Hematopoietic multipotent progenitor cell treated with erythropoietin and hydrocortisone succinate and interleukin-3 and kit ligand, for 17 days (in vitro differentiated cells): Measurements from ENCODE around the gene TLN1.

Source experiments
- DNase-seq: peaks from one replicate; pipeline ENCODE4 v3.0.0-alpha.2; 2015; ENCODE audit warnings: low spot score

Gene TLN1

DNA sequence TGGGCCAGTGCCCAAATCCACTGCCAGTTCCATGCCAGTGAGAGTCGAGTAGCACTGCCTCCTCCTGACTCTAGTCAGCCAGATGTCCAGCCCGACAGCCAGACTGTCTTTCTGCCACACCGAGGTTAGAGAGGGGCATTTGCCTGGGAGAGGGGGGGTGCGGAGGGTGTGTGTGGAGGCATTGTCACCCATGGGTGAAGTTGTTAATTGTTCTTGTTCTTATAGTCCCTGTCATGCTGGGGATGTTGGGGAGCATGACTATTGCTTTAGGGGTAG, 18.2 kb upstream of the TLN1 start:
- no peak for DNase-seq

DNA sequence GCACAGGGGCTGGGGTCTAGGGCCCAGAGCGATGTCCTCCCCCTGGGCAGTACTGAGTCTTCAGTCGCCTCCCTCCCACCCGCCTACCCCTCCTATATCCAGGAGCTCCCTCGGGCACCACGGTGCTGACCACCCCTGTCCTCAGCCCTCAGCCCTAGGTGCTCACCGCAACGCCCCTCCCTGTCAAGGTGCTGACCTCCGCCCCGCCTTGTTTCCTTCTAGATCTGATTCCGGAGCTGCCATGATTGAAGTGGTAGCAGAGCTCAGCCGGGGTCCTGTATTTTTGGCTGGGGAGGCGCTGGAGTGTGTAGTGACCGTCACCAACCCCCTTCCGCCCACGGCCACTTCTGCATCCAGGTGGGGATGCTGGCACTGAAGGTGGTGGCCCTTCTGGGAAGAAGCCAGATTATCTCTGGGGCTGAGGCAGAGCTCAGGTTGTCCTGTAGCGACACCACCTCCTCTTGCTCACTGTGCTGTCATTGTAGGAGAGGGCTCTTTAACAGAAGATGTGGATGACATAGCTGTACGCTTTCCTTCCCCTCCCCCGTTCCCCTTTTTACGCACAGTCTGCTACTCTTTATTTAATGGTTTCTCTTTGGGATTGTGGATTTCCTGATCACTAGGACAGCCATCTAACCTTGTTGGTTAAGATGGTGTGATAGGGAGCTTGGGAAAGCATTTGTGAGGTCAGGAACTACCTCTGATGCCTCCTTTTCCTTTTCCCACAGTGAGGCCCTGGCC, 17.7 kb upstream of the TLN1 start:
- DNase-seq = peak; percentile 20

DNA sequence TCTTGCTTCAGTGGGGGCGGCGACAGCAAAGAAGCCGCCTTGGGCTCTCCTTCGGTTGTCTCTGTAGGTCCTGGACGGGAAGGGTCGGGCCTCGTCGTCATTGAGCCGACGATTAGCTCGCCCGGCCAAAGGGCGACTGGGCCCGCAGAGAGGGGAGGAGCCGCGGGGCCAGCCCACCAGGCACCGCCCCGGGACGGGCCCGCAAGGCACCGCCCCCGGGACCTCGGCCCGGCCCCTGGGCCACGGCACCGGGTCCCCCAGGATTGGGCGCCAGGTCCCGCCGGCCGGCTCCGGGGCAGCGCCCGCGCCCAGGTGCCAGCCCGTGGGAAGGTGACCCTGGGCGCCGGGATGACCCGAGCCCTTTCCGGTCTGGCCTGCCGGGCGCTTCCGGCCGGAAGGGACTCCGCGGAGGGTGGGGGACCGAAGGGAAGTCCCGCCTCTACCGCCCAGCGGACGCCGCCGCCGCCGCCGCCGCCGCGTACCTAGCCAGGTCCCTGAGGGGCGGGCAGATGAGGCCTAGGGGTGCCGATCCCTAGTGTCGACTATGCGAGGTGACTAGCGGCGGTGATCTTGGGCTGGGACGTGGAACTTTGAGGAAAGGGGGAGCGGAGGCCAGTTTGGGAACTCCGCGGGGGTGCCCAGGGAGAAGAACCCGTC, 17.0 kb upstream of the TLN1 start, which contains the start of the genes GBA2 and RGP1:
Gene GBA2, minus strand, starts transcription at position 371 of the 657 bp plus-strand sequence. CDS start 524 bp downstream, outside the sequence.
Gene RGP1, plus strand, starts transcription at position 430 of the 657 bp plus-strand sequence. CDS start 469 bp downstream, outside the sequence.
- peak; percentile 73 for DNase-seq

DNA sequence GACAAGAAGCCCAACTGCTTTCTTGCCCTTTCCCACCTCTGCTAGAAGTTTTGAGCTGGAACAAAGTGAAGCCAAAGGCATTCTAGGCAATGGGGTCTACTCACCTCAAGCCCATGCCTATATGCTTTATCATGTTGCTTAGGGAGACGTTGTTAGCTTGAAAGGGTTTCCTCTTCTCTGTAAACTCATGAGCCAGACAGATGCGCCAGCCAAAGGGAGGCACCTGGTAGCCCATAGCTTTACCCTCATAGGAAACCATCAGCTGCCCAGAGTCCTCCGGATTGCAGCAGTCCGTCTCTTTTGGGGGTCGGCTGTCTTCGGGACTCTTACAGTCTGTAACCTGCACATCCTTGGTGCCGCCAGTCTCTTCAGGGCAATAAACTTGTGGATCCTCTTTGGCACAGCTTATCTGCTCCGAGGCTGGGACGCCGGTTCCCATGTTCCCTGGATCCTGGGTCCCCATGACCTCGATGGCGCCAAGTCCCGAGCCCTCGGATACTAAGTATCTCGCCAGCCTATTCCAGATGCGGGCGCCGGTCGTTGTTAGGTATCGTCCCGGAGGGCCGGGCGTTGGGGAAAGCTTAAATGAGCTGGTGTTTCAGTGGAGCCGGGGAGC, 16.4 kb upstream of the TLN1 start:
- DNase-seq = no peak

DNA sequence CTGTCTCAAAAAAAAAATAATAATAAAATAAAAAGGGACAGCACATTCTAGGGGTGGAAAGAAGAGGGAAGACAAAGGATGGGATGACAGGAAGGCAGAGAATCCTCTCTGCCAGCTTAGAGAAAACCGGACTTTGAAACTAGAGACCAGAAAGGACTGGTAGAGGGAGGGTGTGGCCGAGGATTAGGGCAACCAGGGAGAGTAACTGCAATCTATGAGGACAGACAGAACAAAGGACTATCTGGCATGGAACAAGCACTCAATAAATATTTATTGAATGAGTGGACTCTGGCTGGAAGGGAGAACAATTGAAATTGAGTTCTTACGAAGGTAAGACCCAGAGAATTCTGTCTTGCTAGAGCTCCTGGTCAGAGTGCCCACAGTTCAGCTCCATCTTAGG, 14.6 kb upstream of the TLN1 start:
- DNase-seq = no peak

DNA sequence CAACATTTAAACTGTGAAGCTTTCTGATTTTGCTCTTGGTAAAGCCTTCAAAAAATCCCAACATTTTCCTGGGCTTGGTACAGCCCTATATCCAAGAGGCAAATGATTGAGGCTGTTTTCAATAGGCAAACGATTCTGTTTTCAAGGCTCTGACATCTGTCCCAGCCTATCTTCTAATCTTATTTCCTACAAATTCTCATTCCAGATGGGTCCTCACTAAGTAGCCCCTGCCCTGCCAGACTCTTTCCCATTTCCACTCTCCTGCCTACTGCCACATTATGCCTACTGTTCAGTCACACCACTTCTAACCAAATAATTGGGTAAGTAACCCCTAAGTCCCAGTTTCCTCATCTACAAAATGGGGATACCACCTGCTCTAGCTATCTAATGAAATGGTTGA, 13.6 kb upstream of the TLN1 start:
- no peak for DNase-seq

DNA sequence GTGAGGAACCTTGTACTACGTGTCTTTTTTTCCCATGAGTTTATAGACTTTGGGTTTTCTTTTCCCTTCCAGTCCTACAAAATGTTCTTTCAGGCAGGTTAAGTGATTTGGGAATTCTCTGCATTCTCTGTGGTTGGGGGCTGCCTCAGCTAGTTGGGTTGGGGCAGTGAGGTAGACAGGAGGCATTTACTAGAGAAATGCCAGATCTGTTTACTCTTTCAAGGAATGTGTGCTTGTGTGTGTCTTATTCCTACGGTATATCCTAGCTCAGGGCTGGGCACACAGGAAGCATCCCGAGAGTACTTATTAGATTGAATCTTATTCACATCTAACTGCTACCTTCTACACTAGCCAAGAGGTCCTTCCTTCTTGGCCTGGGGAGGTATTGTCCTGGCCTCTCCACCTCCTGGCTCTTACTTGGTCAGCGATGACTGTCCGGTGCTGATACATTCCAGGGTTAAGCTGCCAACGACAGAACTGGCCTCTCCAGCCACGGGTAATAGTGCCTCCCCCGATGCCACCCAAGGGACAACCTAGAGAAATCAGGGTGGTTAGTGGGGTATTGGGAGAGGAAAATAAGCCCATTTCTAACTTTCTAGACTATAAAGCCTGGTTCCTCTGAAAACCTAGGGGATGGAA, 12.0 kb upstream of the TLN1 start:
- DNase-seq = no peak

DNA sequence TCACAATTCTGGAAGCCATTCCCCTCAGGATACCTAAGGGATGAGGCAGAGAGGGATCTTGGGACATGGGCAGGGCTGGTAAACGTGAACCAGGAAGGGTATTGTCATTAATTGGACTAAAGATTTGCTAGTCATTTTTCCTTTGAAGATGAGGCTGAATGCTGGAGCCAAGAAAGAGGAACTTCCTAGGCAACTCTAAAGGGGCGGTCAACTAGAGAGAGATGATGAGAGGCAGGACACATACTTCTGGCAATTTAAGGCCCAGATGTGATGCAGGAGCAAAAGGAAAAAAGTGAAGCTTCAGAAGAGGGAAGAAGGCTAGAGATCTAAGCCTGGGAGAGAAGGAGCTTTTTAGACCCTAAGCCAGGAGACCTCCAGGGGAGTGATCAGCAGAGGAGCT, 11.5 kb upstream of the TLN1 start:
- DNase-seq = no peak

DNA sequence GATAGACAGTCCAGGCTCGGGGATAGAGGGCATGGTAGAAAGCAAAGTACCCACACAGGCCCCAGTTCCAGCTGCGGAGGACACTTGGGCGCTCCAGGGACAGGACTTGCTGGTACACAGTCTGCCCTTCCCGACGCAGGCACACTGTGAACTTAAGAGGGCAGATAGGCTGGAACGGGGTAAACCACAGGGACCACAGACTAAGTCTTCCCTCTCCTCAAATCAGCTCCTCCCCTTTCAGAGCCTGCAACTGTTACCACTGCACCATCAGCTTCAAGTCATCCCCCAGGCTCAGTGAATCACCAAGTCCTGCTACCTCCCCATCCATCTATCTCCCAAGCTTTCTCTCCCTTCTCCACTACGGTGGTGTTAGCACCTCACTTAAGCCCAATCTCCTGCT, 9.7 kb upstream of the TLN1 start:
- no peak for DNase-seq

DNA sequence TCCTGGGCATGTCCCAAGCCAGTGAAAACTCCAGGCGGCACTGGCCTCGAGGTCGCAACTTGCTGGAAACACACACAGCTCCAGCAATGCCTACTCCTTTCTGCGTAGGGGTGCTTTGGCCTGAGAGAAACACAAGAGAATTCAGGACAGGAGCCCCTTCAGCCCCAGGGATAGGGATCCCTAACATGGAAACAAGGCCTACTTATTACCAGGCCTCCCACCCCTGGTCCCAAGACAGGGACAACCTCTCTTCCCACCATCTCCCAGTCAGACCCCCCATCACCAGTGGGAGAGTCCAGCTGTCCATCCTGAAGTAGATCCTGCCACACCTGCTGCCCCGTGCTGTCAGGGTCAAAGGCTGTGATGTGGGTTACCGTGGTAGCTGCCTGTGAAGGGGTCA, 8.2 kb upstream of the TLN1 start:
- DNase-seq = no peak

DNA sequence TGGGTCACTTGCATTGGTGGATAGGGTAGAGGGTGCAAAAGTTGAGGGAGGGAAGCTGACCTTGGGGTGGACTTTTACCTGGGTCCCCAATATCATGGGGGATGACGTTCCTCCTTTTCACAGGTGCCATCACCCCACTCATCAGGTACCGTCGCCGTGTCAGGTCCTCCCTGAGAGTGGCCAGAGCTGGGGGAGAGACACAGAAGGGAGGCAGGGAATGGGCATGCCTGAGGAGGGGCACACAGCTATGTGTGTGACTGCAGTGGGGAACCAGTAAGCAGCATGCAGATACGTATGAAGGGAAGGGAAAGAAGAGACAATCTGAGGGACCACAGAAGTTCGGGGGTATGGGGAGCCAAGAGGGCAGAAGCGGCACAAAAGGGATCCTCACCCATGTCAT, 6.9 kb upstream of the TLN1 start:
- no peak for DNase-seq

DNA sequence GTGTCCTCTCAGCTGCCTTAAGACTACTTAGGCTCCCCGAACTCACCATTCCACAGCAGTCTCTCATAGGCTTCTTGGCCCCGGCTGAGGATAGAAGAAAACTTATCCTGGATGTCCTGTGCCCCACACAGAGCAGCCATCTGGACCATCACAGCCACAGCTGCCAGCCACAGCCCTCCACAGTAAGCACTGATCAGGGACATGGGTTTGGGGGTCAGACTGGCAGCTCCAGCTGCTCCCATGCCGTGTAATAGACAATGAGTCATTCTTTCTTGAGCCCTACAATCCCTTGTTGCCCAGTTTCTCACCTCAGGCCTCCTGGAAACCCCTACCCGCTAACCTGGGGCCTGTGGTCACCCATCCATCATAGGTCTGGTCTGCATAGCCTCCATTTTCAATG, 6.2 kb upstream of the TLN1 start:
- no peak for DNase-seq

DNA sequence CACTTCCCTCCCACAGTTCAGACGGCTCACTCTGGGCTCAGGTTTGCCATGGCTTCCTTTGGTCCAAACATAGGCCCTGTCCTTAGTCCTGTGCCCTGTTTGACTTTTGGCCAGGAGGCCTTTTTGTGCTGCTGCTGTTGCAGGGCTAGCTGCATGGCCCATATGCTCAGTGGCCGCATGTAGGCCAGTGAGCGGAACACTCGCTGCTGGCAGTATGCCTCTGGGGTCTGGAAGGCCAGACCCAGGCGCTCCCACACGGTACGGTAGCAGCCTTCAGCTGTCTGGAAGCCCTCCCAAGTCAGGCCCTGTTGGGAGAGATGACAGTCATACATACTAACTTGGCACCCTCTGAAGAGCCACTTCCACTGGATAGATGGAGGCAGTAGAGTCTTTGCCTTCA, 5.1 kb upstream of the TLN1 start:
- no peak for DNase-seq

DNA sequence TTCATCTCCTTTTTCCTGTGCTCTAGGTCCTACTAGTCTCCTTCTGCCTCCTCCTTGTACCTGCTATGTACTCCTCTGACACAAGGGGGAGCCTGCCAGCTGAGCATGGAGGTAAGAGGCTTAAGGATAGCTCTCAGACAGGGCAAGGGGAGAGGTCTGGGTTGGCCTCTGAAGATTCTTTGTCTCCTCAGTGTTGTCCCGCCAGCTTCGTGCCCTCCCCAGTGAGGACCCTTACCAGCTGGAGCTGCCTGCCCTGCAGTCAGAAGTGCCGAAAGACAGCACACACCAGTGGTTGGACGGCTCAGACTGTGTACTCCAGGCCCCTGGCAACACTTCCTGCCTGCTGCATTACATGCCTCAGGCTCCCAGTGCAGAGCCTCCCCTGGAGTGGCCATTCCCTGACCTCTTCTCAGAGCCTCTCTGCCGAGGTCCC, 4.2 kb upstream of the TLN1 start:
- peak; percentile 80 for DNase-seq

DNA sequence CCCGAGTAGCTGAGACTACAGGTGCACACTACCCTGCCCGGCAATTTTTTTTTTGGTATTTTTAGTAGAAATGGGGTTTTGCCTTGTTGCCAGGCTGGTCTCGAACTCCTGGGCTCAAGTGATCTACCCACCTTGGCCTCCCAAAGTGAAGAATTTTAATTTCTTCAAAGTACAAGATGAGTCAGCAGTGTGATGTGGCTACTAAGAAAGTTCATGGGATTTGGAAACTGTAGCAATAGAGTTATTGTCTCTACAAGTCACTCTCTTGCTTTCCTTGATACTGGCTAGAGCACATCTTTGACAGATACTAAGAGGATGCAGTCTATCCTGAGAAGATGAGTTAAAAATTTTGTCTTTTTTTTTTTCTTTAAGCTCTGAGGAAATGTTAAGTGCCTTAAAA, 2.1 kb upstream of the TLN1 start:
- DNase-seq = no peak

DNA sequence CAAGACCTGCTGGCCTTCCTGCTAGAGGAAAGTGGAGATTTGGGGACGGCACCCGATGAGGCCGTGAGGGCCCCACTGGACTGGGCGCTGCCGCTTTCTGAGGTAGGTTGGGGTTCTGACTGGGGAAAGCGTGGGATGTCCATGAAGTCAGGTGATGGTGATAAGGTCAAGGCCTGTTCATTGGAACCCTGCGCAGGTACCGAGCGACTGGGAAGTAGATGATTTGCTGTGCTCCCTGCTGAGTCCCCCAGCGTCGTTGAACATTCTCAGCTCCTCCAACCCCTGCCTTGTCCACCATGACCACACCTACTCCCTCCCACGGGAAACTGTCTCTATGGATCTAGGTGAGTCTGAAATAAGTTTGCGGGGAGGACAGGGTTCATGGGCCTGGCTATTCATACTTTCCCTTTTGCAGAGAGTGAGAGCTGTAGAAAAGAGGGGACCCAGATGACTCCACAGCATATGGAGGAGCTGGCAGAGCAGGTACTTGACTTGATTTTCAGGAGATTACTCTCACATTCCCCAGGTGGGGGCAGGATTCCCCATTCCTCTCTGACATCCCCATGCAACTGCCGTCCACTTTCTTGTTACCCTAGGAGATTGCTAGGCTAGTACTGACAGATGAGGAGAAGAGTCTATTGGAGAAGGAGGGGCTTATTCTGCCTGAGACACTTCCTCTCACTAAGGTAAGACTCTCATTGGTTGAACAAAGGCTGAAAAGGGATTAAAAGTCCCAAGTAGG, 976 bp upstream of the TLN1 start:
- DNase-seq = peak; percentile 49

DNA sequence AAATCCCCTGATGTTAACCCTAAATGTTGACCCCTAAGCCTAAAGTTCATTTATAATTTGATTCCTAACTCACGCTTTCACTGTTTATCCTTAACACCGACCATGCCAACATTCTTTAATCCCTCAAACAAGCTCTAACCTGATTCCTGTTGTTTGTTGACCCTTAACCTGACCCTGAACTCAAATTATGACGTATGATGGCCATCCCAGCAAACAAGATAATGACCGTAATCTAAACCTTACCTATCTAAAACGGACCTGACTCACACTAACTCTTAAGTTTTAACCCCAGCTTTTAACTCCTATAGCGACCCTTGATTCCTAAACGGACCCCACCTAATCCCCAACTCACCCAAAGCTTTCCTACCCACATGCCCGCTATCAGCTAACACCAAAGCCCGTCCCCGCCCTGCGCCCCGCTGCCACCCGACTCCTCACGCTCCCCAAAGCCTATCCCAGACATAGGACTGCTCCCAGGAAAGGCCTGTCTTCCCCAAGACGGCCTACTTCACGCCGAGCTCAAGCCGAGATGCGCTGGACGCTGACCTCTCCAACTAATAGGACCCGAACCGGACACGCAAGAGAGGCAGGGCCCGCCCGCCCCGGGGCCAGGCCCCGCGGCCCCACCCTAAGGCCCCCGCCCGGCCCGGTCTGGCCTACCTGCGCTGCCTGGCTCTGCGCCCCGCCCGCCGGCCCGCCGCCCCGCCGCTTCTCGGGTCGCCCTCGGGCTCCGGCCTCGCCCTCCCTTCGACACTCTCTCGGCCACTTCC, 395 bp downstream of the TLN1 start:
- DNase-seq = no peak

DNA sequence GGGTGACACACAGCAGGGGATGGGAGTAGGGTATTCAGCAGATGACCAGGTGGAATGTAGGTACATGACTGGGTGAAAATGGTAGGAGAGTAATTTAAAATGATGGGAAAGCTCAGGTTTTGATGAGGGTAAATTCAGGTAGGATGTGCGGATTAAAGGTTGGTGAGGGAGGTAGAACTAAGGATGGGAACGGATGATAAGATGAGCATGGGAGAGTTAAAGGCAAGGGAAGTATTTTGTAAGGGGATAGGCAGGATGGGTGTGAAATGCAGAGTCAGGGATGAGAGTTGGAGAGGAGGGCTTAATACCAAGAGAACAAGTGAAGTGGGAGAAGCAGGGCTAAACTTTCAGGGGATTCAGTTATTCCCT, 1.5 kb downstream of the TLN1 start:
- peak; percentile 17 for DNase-seq

DNA sequence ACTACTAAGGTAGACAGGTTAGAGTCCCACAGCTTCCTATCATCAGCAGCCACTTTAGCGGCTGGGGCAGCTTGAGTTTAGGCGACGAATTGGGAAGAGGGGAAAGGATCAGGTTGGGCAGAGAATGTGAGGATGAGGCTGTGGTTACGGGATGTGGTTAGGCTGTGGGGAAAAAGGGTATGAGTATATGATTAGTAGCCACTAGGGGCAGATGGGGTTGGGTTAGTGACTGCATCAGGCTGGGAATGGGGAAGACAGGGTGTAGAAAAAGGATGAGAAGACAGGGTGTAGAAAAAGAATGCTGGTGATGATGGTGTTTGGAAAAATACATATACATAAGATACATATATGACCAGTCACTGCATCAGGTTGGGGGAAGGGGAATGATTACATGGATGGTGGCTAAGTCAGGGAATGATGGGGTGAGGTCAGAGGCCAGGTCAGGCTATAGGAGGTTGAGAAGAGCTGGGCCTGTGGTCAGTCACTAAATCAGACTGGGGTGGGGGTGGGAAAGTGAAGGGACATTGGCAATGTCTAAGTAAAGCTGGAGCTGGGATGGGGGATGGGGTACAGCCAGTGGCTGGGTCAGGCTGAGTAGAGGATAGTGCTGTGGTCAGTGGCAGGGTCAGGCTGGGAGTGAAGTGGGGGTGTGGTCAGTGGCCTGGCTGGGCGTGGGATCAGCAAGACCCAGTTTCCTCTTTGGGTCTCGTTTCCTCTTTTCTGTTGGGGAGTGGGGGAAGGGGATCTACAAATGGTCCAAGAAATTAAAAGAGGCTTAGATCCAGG, 2.1 kb downstream of the TLN1 start:
- peak; percentile 73 for DNase-seq

DNA sequence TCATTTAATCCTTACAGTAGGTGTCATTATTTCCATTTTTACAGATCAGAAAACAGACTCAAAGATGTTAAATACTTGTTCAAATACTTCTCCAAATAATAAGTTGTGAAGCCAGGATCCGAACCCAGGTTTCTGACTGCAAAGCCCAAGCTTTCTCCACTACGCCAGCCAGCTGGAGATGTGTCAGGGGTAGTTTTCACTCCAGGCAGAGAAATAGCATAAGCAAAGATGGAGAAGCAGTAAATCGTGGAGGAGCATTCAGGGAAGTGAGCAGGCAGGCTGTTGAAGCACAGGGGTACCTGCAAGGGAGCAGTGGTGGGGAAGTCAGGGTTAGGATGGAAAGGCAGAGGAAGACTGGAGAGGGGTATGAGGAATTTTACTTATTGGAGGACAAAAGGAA, 2.9 kb downstream of the TLN1 start:
- no peak for DNase-seq
